ENCODE results near the gene SMG6. TPM values are rescaled to one million over a fixed set of nuclear protein-coding genes. Genes with fewer than 3 reads are reported as not detected.

The SMG6 gene
- total RNA-seq, 1 experiment from 2014 or later, result 28.6 TPM

DNA sequence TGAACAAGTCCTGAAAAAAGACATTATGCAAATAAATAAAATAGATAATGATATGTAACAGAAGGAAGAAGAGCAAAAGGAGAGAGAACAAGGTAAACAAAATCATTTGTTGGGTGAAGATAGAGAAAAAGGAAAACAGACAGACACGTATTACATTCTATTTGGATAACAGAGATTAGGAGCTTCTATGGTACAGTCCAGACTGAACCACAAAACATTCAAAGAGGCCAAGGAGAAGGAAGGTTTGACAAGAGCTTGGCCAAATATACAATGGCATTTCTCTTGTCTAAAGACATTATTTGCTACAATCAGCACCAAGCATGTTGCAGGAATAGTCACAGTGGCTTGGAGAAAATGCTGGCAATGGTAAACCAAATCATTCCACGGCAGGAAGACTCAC, 29.2 kb downstream of the SMG6 start:
- Mint-ChIP-seq H3K27me3 (ENCODE audit: low read depth) (no peaks in the 10 kb centered on the region; the same call in 1 of the 2 replicates), H3K4me1 (no peaks in the 10 kb centered on the region), H3K27ac (no peak overlapping the region), H3K4me3 (no peak overlapping the region), H3K9me3 (no peaks in the 10 kb centered on the region), H3K36me3 (ENCODE audit: insufficient read depth in 1 of 3, low read depth in 3 of 3) (peaks cover 2 to 38% (median 12%) of the 10 kb centered on the region in 3 experiments; a peak in 6 of 7 replicates)
- Histone ChIP-seq H2BK15ac (ENCODE audit: low read depth, low read length) (no peak overlapping the region), H3T11ph (ENCODE audit: low read length) (no peak overlapping the region), H2BK20ac (ENCODE audit: low read depth, low read length, poor library complexity, severe bottlenecking) (no peak overlapping the region), H3K4ac (ENCODE audit: low read depth, low read length) (no peak overlapping the region), H3K27ac (ENCODE audit: insufficient read length, low read depth, low read length) (no peak overlapping the region), H3K23me2 (ENCODE audit: insufficient read length, low read depth, low read length, poor library complexity, severe bottlenecking) (no peaks in the 10 kb centered on the region), H2BK120ac (ENCODE audit: low read depth, low read length, poor library complexity, severe bottlenecking) (no peak overlapping the region), H3K23ac (ENCODE audit: insufficient read length, low read depth, low read length) (no peak overlapping the region), H3K27me3 (ENCODE audit: insufficient read depth, low read length) (no peaks in the 10 kb centered on the region), H2AK5ac (ENCODE audit: insufficient read length, low read length) (no peak overlapping the region), H2AFZ (ENCODE audit: low read length) (no peak overlapping the region), H3K79me1 (ENCODE audit: insufficient read depth, low read depth, low read length, poor library complexity, severe bottlenecking) (no peaks in the 10 kb centered on the region), H3K56ac (ENCODE audit: insufficient read length, low read depth, low read length) (no peak overlapping the region), H4K91ac (ENCODE audit: insufficient read length, low read depth, low read length) (no peak overlapping the region), H3K79me2 (ENCODE audit: insufficient read depth, low read length) (no peaks in the 10 kb centered on the region), H2BK5ac (ENCODE audit: insufficient read length, low read length) (no peak overlapping the region), H3K4me2 (ENCODE audit: insufficient read depth, insufficient read length, low read length) (no peak overlapping the region), H3K4me1 (ENCODE audit: insufficient read depth, low read length) (no peaks in the 10 kb centered on the region), H3K18ac (ENCODE audit: insufficient read length, low read depth, low read length) (no peak overlapping the region), H2BK12ac (ENCODE audit: insufficient read length, low read depth, low read length) (no peak overlapping the region), H4K8ac (replicated peaks; ENCODE audit: insufficient read length, low read depth, low read length) (no peak overlapping the region), H4K5ac (ENCODE audit: insufficient read length, low read depth, low read length) (no peak overlapping the region), H3K9ac (ENCODE audit: extremely low read depth, insufficient read length, low read length) (no peak overlapping the region), H3K9me3 (ENCODE audit: control insufficient read depth, low read depth, low read length) (no peaks in the 10 kb centered on the region), H4K20me1 (ENCODE audit: control insufficient read depth, insufficient read depth, insufficient read length) (no peaks in the 10 kb centered on the region), H3K14ac (ENCODE audit: insufficient read depth, low read length) (no peak overlapping the region)
- DNase-seq, result no peak
- WGBS (ENCODE audit: extremely low coverage, insufficient read length, low lambda C conversion rate), result no CpG with 5 or more reads among the region's 2 CpGs
- TF ChIP-seq, protein P1, sequence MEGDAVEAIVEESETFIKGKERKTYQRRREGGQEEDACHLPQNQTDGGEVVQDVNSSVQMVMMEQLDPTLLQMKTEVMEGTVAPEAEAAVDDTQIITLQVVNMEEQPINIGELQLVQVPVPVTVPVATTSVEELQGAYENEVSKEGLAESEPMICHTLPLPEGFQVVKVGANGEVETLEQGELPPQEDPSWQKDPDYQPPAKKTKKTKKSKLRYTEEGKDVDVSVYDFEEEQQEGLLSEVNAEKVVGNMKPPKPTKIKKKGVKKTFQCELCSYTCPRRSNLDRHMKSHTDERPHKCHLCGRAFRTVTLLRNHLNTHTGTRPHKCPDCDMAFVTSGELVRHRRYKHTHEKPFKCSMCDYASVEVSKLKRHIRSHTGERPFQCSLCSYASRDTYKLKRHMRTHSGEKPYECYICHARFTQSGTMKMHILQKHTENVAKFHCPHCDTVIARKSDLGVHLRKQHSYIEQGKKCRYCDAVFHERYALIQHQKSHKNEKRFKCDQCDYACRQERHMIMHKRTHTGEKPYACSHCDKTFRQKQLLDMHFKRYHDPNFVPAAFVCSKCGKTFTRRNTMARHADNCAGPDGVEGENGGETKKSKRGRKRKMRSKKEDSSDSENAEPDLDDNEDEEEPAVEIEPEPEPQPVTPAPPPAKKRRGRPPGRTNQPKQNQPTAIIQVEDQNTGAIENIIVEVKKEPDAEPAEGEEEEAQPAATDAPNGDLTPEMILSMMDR (conservative IDR thresholded peaks at IDR 0.05), result no peak
